H1 (cell line): ENCODE measurements around the gene WDR53.

ENCODE experiments used
- EZH2 ChIP-seq: fragments of 200-600 bp; sonication (generic); IDR thresholded peaks from 2 replicates; pipeline ENCODE4 v1.7.1; 2012; ENCODE audit warnings: low read depth, mild to moderate bottlenecking, moderate library complexity, low read length, inconsistent platforms; ENCODE audit not compliant: severe bottlenecking
- SUZ12 ChIP-seq: fragments of 200-600 bp; sonication (generic); IDR thresholded peaks from 2 replicates; pipeline ENCODE4 v1.6.1; 2012; ENCODE audit warnings: mild to moderate bottlenecking, inconsistent platforms, low read length, moderate library complexity, mixed read lengths
- TCF12 ChIP-seq: IDR thresholded peaks from 2 replicates; pipeline ENCODE4 v1.6.1; 2011; ENCODE audit warnings: low read depth, mild to moderate bottlenecking, low read length
- YY1 ChIP-seq: IDR thresholded peaks from 2 replicates; pipeline ENCODE4 v1.6.1; 2011; ENCODE audit warnings: low read depth, mild to moderate bottlenecking, low read length
- TF ChIP-seq, protein P1 (sequence below), 3 experiments: IDR thresholded peaks; 1 replicate in 2 of 3; 2 replicates in 1 of 3; pipeline versions ENCODE4 v1.5.1 to v1.6.1; 2011; ENCODE audit warnings: low read length in 3 of 3, mild to moderate bottlenecking in 3 of 3, inconsistent platforms in 2 of 3, low read depth in 1 of 3, moderate library complexity in 1 of 3; ENCODE audit not compliant: insufficient read depth in 1 of 3; ENCODE audit errors: control extremely low read depth in 1 of 3
- TF ChIP-seq, protein P2 (sequence below): IDR thresholded peaks from 2 replicates; pipeline ENCODE4 v1.6.1; 2011; ENCODE audit warnings: low read length, improper control_type of control experiment
- TF ChIP-seq, protein P3 (sequence below): fragments of 300-600 bp; sonication (generic); IDR thresholded peaks from 2 replicates; pipeline ENCODE4 v1.7.1; 2012; ENCODE audit warnings: low read length, moderate library complexity, mild to moderate bottlenecking, inconsistent platforms; ENCODE audit not compliant: insufficient replicate concordance

DNA sequence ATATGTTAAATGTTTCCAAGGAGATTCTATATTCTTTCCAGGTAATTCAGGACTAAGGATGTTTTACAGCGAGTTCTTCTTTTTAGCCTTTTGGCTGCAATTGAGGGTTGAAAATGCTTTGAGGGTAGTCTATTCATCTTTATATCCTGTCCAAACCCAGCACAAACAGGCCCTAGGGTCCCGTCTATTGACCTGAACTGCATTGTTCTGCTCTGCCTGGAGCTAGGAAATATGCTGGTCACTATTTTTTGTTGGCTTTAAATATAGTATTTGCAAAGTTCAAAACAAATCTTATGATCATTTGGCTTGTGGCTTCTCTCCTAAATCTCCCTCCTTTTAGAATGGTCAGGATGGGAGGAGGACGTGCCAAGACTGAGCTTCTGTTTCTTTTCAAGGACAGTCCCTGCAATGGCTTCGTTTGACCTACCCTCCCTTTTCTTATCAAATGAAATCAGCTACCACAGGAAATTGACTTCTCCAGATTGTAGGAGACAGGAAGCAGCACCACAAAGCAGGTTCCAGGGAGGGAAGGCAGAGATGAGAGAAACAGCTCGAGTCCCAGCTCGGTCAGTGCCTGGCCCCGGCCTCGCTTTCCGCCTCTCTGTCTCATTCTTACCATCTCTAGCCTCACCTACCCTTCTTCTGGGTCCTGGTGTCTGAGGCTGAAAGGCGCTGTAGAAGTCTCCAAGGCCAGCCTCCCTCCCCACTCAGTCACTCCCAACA is 43.6 kb upstream of the WDR53 start:
- TF ChIP-seq, protein P1, sequence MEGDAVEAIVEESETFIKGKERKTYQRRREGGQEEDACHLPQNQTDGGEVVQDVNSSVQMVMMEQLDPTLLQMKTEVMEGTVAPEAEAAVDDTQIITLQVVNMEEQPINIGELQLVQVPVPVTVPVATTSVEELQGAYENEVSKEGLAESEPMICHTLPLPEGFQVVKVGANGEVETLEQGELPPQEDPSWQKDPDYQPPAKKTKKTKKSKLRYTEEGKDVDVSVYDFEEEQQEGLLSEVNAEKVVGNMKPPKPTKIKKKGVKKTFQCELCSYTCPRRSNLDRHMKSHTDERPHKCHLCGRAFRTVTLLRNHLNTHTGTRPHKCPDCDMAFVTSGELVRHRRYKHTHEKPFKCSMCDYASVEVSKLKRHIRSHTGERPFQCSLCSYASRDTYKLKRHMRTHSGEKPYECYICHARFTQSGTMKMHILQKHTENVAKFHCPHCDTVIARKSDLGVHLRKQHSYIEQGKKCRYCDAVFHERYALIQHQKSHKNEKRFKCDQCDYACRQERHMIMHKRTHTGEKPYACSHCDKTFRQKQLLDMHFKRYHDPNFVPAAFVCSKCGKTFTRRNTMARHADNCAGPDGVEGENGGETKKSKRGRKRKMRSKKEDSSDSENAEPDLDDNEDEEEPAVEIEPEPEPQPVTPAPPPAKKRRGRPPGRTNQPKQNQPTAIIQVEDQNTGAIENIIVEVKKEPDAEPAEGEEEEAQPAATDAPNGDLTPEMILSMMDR (IDR thresholded peaks at IDR 0.05; ENCODE audit: control extremely low read depth in 1 of 3, insufficient read depth in 1 of 3, low read depth in 1 of 3, low read length in 3 of 3): no peak
- TF ChIP-seq EZH2: no peak
- TF ChIP-seq, protein P2, sequence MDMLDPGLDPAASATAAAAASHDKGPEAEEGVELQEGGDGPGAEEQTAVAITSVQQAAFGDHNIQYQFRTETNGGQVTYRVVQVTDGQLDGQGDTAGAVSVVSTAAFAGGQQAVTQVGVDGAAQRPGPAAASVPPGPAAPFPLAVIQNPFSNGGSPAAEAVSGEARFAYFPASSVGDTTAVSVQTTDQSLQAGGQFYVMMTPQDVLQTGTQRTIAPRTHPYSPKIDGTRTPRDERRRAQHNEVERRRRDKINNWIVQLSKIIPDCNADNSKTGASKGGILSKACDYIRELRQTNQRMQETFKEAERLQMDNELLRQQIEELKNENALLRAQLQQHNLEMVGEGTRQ: no peak
- no peak for TF ChIP-seq TCF12
- no peak for TF ChIP-seq SUZ12
- TF ChIP-seq, protein P3, sequence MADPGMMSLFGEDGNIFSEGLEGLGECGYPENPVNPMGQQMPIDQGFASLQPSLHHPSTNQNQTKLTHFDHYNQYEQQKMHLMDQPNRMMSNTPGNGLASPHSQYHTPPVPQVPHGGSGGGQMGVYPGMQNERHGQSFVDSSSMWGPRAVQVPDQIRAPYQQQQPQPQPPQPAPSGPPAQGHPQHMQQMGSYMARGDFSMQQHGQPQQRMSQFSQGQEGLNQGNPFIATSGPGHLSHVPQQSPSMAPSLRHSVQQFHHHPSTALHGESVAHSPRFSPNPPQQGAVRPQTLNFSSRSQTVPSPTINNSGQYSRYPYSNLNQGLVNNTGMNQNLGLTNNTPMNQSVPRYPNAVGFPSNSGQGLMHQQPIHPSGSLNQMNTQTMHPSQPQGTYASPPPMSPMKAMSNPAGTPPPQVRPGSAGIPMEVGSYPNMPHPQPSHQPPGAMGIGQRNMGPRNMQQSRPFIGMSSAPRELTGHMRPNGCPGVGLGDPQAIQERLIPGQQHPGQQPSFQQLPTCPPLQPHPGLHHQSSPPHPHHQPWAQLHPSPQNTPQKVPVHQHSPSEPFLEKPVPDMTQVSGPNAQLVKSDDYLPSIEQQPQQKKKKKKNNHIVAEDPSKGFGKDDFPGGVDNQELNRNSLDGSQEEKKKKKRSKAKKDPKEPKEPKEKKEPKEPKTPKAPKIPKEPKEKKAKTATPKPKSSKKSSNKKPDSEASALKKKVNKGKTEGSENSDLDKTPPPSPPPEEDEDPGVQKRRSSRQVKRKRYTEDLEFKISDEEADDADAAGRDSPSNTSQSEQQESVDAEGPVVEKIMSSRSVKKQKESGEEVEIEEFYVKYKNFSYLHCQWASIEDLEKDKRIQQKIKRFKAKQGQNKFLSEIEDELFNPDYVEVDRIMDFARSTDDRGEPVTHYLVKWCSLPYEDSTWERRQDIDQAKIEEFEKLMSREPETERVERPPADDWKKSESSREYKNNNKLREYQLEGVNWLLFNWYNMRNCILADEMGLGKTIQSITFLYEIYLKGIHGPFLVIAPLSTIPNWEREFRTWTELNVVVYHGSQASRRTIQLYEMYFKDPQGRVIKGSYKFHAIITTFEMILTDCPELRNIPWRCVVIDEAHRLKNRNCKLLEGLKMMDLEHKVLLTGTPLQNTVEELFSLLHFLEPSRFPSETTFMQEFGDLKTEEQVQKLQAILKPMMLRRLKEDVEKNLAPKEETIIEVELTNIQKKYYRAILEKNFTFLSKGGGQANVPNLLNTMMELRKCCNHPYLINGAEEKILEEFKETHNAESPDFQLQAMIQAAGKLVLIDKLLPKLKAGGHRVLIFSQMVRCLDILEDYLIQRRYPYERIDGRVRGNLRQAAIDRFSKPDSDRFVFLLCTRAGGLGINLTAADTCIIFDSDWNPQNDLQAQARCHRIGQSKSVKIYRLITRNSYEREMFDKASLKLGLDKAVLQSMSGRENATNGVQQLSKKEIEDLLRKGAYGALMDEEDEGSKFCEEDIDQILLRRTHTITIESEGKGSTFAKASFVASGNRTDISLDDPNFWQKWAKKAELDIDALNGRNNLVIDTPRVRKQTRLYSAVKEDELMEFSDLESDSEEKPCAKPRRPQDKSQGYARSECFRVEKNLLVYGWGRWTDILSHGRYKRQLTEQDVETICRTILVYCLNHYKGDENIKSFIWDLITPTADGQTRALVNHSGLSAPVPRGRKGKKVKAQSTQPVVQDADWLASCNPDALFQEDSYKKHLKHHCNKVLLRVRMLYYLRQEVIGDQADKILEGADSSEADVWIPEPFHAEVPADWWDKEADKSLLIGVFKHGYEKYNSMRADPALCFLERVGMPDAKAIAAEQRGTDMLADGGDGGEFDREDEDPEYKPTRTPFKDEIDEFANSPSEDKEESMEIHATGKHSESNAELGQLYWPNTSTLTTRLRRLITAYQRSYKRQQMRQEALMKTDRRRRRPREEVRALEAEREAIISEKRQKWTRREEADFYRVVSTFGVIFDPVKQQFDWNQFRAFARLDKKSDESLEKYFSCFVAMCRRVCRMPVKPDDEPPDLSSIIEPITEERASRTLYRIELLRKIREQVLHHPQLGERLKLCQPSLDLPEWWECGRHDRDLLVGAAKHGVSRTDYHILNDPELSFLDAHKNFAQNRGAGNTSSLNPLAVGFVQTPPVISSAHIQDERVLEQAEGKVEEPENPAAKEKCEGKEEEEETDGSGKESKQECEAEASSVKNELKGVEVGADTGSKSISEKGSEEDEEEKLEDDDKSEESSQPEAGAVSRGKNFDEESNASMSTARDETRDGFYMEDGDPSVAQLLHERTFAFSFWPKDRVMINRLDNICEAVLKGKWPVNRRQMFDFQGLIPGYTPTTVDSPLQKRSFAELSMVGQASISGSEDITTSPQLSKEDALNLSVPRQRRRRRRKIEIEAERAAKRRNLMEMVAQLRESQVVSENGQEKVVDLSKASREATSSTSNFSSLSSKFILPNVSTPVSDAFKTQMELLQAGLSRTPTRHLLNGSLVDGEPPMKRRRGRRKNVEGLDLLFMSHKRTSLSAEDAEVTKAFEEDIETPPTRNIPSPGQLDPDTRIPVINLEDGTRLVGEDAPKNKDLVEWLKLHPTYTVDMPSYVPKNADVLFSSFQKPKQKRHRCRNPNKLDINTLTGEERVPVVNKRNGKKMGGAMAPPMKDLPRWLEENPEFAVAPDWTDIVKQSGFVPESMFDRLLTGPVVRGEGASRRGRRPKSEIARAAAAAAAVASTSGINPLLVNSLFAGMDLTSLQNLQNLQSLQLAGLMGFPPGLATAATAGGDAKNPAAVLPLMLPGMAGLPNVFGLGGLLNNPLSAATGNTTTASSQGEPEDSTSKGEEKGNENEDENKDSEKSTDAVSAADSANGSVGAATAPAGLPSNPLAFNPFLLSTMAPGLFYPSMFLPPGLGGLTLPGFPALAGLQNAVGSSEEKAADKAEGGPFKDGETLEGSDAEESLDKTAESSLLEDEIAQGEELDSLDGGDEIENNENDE: no peak
- TF ChIP-seq YY1: no peak
